Vagina (tissue), 2 donors: ENCODE results near the gene TBC1D14. TPM values are rescaled to one million over a fixed set of nuclear protein-coding genes. Genes with fewer than 3 reads are reported as not detected.

Source experiments
- DNase-seq, 2 donors: peaks; one replicate each; pipeline ENCODE4 v3.0.0-alpha.2; 2017; ENCODE audit errors: extremely low spot score in 2 of 2
- H3K27ac ChIP-seq: fragments of 200-600 bp; sonication (generic); one replicate; pipeline ENCODE4 v1.5.1; 2019
- H3K27me3 ChIP-seq: fragments of 200-600 bp; sonication (generic); one replicate; pipeline ENCODE4 v1.5.1; 2019
- H3K36me3 ChIP-seq, 2 donors: fragments of 200-600 bp; sonication (generic); one replicate each; pipeline ENCODE4 v1.5.1; 2017 to 2019
- H3K4me1 ChIP-seq: fragments of 200-600 bp; sonication (generic); one replicate; pipeline ENCODE4 v1.5.1; 2019
- H3K4me3 ChIP-seq, 2 donors: fragments of 200-600 bp; sonication (generic); 1 replicate in 1 of 2; 2 replicates in 1 of 2; pipeline ENCODE4 v1.5.1; 2016 to 2019
- H3K9me3 ChIP-seq: fragments of 200-600 bp; sonication (generic); one replicate; pipeline ENCODE4 v1.5.1; 2019
- POLR2A ChIP-seq, 2 donors: fragments of 450-650 bp; IDR thresholded peaks; one replicate each; pipeline ENCODE4 v1.6.1; 2017; ENCODE audit warnings: antibody characterized with exemption in 2 of 2, mild to moderate bottlenecking in 2 of 2, moderate library complexity in 2 of 2
- POLR2AphosphoS5 ChIP-seq, 2 donors: sonication (generic); formaldehyde crosslinking; IDR thresholded peaks; one replicate each; pipeline ENCODE4 v1.9.0; 2017; ENCODE audit warnings: antibody characterized with exemption in 2 of 2, mild to moderate bottlenecking in 2 of 2, low read depth in 1 of 2; ENCODE audit not compliant: insufficient read depth in 1 of 2
- intact Hi-C: fragments of 100-400 bp; cut with DNase I; formaldehyde crosslinking; loops from one replicate; pipeline ENCODE4 v1.15.1; 2023
- total RNA-seq: library from RNA; depleted of rRNA; stranded (reverse); fragments of >200 nt; gene quantifications from one replicate; pipeline ENCODE4 v1.2.3, GENCODE V29; 2016
- TF ChIP-seq, protein P1 (sequence below), 3 experiments: fragments of 450-650 bp in 2 of 3; fragments of 200-600 bp in 1 of 3; sonication (generic) in 1 of 3; IDR thresholded peaks; one replicate each; pipeline ENCODE4 v1.5.1; 2017 to 2019; ENCODE audit warnings: antibody characterized with exemption in 3 of 3, mild to moderate bottlenecking in 2 of 3, moderate library complexity in 2 of 3

TBC1D14 gene
- total RNA-seq, 1 donor from 2014 or later, result 35.4 TPM

DNA sequence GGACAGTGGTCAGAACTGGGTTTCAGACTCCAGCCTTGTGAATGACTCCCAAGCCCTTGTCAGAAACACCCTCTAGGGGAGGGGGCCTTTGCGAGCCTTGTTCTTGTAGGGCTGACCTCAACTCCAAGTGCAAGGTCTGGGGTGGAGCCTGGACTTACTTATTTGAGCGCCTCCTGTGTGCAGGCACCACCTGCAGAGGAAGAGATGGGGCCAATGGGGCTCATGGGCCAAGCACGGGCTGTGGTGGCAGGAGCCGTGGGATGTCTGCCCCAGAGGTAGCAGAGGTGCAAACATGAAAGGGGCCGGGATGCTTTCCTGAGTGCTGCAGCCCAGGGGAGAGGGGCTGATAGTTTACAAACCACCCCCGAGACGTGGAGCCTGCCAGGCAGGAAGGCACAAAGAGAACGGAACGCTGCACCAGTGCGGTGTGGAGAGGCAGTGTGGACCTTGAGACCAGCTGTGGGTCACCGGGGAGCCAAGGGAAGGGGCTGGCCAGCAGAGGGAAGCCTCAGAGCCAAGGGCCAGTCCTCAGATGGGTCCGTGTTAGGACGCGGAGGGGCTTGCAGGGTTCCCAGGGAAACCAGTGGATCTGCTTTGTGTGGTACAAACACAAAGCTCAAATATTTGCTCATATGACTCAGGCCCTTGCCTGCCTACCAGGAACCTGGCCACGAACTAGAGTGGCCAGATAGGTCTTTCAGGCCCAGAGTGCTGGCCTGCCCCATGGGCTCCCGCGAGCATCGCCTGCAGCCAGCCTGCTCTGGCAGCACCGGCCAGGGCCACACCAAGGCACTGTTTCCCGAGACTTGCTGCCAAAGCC is 124.8 kb downstream of the TBC1D14 start:
- Histone ChIP-seq H3K4me1 (peaks cover 4% of the 10 kb centered on the region), H3K4me3 (no peak overlapping the region), H3K27me3 (no peaks in the 10 kb centered on the region), H3K36me3 (peaks cover 0 to 27% of the 10 kb centered on the region in 2 donors), H3K27ac (no peak overlapping the region), H3K9me3 (no peaks in the 10 kb centered on the region)
- TF ChIP-seq POLR2A (IDR thresholded peaks at IDR 0.05) (no peak), POLR2AphosphoS5 (IDR thresholded peaks at IDR 0.05; ENCODE audit: insufficient read depth in 1 of 2, low read depth in 1 of 2) (no peak)
- intact Hi-C loops, result no loop called here
- DNase-seq, result no peak

DNA sequence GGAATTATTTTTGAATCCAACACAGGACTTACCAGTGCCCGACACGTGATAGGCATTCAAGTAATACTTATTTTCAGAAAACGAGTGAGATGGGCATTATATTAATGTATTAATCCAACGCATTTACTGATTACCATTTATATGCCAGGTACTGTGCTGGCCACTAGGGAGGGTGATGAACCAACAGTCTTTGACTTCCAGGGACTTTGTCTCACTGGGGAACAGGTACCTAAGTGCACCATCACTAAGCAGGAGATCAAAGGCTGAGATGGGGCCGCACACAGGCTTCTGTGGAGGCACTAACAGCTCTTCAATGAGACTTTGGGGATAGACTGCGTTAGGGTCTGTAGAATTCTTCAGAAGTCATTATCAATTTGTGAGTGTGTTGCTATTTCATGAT is 127.8 kb downstream of the TBC1D14 start:
- TF ChIP-seq POLR2A (IDR thresholded peaks at IDR 0.05), result no peak
- no peak for TF ChIP-seq POLR2AphosphoS5 (IDR thresholded peaks at IDR 0.05; ENCODE audit: insufficient read depth in 1 of 2, low read depth in 1 of 2)
- TF ChIP-seq, protein P1, sequence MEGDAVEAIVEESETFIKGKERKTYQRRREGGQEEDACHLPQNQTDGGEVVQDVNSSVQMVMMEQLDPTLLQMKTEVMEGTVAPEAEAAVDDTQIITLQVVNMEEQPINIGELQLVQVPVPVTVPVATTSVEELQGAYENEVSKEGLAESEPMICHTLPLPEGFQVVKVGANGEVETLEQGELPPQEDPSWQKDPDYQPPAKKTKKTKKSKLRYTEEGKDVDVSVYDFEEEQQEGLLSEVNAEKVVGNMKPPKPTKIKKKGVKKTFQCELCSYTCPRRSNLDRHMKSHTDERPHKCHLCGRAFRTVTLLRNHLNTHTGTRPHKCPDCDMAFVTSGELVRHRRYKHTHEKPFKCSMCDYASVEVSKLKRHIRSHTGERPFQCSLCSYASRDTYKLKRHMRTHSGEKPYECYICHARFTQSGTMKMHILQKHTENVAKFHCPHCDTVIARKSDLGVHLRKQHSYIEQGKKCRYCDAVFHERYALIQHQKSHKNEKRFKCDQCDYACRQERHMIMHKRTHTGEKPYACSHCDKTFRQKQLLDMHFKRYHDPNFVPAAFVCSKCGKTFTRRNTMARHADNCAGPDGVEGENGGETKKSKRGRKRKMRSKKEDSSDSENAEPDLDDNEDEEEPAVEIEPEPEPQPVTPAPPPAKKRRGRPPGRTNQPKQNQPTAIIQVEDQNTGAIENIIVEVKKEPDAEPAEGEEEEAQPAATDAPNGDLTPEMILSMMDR (IDR thresholded peaks at IDR 0.05), result no peak
- H3K9me3 ChIP-seq, result no peaks in the 10 kb centered on the region
- H3K36me3 ChIP-seq, result no peaks in the 10 kb centered on the region
- peaks cover 17% of the 10 kb centered on the region for H3K4me1 ChIP-seq
- H3K27ac ChIP-seq, result no peak overlapping the region
- no peaks in the 10 kb centered on the region for H3K27me3 ChIP-seq
- intact Hi-C loops, result no loop called here
- H3K4me3 ChIP-seq, result no peak overlapping the region
- no peak for DNase-seq

DNA sequence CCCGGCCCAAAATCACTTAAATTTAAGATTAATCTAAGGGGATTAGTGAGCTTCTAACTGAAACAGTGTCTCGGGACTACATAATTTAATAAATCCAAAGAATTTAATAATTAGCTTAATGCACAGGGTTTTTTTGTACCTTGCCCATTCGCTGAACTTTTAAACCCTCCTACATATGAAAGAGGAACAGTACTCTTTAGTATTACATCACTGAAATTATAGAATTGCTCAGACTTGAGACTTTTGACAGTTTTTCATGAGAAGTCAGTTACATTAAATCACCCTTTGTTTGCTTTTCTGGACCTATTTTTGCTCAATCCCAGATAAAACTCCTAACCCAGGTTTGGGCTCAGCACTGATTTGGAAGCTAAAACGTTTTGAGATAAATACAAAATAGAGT is 131.1 kb downstream of the TBC1D14 start:
- peaks cover 32% of the 10 kb centered on the region for H3K4me1 ChIP-seq
- intact Hi-C loops, result no loop called here
- H3K9me3 ChIP-seq, result no peaks in the 10 kb centered on the region
- H3K4me3 ChIP-seq, result no peak overlapping the region
- no peaks in the 10 kb centered on the region for H3K27me3 ChIP-seq
- TF ChIP-seq, protein P1 (IDR thresholded peaks at IDR 0.05), result no peak
- TF ChIP-seq POLR2AphosphoS5 (IDR thresholded peaks at IDR 0.05; ENCODE audit: insufficient read depth in 1 of 2, low read depth in 1 of 2), result no peak
- no peak for TF ChIP-seq POLR2A (IDR thresholded peaks at IDR 0.05)
- no peaks in the 10 kb centered on the region for H3K36me3 ChIP-seq
- H3K27ac ChIP-seq, result no peak overlapping the region
- DNase-seq, result no peak

DNA sequence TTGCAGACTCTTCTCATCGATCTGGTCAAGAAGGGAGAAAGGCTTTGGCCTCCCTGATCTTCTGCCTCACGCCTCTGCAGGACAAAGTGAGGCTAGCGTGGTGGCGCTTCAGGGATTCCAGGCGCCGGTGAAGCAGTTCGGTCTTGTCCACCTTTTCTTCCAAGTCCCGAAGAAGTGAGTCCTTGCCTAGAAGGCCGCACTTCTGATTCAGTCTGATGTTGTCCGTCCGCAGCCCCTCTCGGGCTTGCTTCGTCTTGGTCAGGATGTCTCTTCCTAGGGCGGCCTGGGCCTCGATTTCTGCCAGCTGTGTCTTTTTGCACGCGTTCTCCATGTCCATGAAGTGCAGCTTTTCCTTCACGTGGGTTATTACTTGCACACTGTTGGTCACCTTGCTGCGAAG is 131.6 kb downstream of the TBC1D14 start:
- no peak overlapping the region for H3K27ac ChIP-seq
- peak overlapping the region in 1 of 2 donors; percentile 77 for H3K4me3 ChIP-seq
- DNase-seq, result no peak
- TF ChIP-seq, protein P1 (IDR thresholded peaks at IDR 0.05), result no peak
- TF ChIP-seq POLR2AphosphoS5 (IDR thresholded peaks at IDR 0.05; ENCODE audit: insufficient read depth in 1 of 2, low read depth in 1 of 2) (no peak), POLR2A (IDR thresholded peaks at IDR 0.05) (no peak)
- no peaks in the 10 kb centered on the region for H3K9me3 ChIP-seq
- H3K27me3 ChIP-seq, result no peaks in the 10 kb centered on the region
- intact Hi-C loops, result no loop called here
- H3K36me3 ChIP-seq, result no peaks in the 10 kb centered on the region
- H3K4me1 ChIP-seq, result peaks cover 37% of the 10 kb centered on the region

DNA sequence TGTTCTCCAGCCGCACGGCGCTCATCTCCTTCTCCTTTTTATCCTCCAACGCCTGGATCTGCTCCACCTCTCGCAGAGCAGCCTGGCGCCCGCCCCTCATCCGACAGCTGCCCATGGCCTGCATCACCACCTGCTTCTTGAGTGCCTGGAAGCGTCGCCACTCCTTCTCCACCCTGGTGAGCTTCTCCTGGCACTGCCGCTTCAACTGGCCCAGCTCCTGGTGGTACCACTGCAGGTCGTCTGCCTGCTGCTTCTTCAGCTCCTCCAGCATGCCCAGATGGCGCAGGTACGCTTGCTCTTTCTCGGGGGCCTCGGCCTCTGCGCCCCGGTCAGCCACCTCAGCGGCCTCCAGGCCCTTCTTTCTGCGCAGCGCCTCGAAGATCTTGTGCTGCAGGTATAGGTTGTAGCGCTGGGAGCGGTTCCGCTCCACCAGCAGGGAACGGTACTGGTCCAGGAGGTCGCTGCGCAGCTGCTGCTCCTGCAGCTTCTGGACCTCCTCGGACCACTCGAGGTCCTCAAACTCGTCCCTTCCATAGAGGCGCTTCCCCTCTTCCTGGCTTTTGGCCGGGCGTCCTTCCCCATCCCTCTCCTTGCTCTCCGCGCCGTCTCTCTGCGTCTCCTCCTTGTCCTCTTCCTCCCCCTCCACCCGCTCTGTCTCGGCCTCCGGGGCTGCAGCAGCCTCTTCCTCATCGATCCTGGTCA is 132.3 kb downstream of the TBC1D14 start:
- Histone ChIP-seq H3K4me1 (peaks cover 44% of the 10 kb centered on the region), H3K27me3 (no peaks in the 10 kb centered on the region), H3K9me3 (no peaks in the 10 kb centered on the region), H3K36me3 (no peaks in the 10 kb centered on the region), H3K27ac (peak overlapping the region; percentile 61), H3K4me3 (peak overlapping the region; percentile 77 to 80)
- intact Hi-C loops, result loop anchor here (2.0 kb wide), 1 partner anchor 27 kb away; the partner anchor contains the start of gene GRPEL1
- no peak for DNase-seq
- TF ChIP-seq, protein P1 (IDR thresholded peaks at IDR 0.05), result no peak
- TF ChIP-seq POLR2AphosphoS5 (IDR thresholded peaks at IDR 0.05; ENCODE audit: insufficient read depth in 1 of 2, low read depth in 1 of 2) (no peak), POLR2A (IDR thresholded peaks at IDR 0.05) (no peak)
